Muscle of back (tissue), 13 donors: Measurements from ENCODE around the gene NR6A1. TPM values are rescaled to one million over a fixed set of nuclear protein-coding genes. Genes with fewer than 3 reads are reported as not detected.

Source experiments
- DNase-seq, 3 donors: peaks; one replicate each; pipeline versions ENCODE4 v3.0.0 to v3.0.0-alpha.2; 2013
- long read RNA-seq, 9 donors: transcript quantifications; one replicate each; lab custom pipeline, GENCODE V29; 2026
- polyA plus RNA-seq, 10 donors: library from polyadenylated mRNA; unstranded; fragments of 120-200 nt; gene quantifications; one replicate each; pipeline ENCODE4 v1.2.1, GENCODE V29; 2013; ENCODE audit not compliant: insufficient read length in 10 of 10

NR6A1 gene
- polyA plus RNA-seq = 1 to 10 TPM in 3 of 10 donors, under 1 TPM in 7; 0.51 to 1.5 (median 0.91) TPM
- long read RNA-seq, donor 1, partial matches to known transcripts = 0 of 5 reads
- long read RNA-seq, donor 1, other reads (novel, unspliced or antisense) = 5 of 5 reads
- long read RNA-seq, donor 2, partial matches to known transcripts = 9 of 9 reads
- long read RNA-seq, donor 2, other reads (novel, unspliced or antisense) = 0 of 9 reads
- long read RNA-seq, donor 3 = 0 reads
- long read RNA-seq, donor 4, partial matches to known transcripts = 24 of 60 reads
- long read RNA-seq, donor 4, other reads (novel, unspliced or antisense) = 36 of 60 reads
- long read RNA-seq, donor 5, partial matches to known transcripts = 0 of 14 reads
- long read RNA-seq, donor 5, other reads (novel, unspliced or antisense) = 14 of 14 reads
- long read RNA-seq, donor 6, partial matches to known transcripts = 0 of 8 reads
- long read RNA-seq, donor 6, other reads (novel, unspliced or antisense) = 8 of 8 reads
- long read RNA-seq, donor 7 = 0 reads
- long read RNA-seq, donor 8 = 0 reads
- long read RNA-seq, donor 9 = 0 reads

DNA sequence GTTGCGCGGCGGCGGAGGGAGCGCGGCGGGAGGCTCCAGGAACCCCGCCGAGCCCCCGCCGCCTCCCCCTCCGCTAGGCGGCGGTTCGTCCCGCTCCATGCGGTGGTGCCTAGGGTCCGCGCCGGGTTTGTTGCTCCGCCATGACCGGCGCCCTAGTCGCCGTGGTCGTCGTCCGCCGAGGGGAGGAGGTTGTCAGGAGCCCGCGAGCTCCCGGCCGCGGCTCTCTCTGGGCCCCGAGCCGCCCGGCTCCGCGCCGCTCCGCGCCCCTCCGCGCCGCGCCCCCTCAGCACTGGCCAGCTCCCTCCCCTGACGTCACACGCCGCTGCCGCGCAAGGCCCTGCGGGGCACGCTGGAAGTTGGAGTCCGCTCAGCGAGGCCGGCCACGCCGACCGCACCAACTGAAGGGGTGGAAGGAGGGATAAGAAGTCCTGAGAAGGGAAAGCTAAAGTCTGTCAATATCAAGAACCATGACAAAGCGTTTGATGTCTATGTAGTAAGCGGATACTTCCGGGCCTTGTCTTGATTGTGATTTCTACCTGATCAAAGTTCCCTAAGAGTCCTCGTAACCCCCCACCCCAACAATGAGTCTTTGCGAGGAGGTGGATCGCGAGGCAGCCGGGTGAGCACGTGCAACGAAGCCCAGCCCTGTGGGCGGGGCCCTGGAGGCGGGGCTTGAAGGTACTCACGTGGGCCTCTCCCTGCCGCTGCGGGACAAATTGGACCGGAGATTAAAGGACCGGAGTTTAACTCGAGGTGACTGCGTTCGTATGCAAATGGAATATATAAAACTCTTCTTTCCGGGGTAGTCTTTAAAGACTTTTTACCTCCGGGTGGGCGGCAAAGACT is at the start of gene NR6A1:
NR6A1 (minus strand) TSS at position 291 of the 846 bp plus-strand sequence.
- peak; percentile 96 to 99 (median 98) for DNase-seq

DNA sequence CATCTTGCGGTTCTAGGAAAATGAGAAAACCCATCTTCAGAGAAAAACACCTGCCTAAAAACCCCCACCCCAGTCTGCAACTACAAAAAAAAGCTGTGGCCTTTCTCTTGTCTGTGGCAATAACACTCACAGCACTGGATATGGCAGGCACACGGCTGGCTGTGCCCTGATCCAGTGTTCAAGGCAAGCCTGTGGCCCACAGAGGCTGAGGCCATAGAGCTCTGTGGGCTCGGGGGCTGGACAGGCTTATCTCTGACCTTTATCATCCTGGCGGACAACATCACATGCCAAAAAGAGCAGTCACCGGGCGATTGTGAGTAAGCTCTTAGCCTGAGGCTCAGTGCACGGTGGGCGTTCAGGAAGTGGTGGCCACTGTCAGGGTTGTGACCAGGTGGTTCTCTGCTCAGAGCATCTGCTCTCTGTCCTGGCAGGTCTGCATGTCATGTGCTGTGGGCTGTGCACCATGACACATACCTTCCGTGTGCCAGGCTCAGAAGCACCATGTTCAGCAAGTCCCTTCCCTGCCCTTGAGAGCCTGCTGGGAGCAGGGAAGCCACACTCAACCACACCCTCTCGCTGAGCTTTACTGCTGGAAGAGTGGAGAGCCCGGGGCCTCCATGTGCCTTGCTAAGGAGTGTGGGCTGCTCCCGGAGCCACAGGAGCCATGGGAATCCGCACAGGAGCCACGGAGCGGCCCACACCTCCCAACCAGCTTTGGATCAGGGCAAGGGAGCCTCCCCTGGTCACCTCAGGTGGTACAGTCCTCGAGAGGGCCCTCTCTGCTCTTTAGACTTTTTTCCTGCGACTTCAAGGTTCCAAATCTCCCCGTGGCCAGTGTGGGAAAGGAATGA is 47.5 kb upstream of the NR6A1 start:
- no peak for DNase-seq

DNA sequence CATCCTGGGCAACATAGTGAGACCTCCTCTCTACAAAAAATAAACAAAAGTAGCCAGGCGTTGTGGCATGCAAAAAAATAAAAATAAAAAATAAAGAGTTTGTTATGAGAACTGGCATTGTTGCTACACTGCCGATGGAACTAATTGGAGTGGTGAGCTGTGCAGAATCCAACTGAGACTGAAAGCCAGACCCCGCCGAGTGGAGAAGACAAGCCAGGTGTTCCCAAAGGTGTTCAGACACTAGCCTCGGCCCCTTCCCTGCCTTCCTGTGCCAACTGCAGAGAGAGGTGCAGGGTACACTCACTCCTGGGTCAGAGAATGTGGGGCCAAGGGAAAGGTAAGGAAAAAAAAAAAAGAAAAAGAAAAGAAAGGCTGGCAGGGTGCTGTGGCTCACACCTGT is 44.5 kb upstream of the NR6A1 start:
- DNase-seq = no peak

DNA sequence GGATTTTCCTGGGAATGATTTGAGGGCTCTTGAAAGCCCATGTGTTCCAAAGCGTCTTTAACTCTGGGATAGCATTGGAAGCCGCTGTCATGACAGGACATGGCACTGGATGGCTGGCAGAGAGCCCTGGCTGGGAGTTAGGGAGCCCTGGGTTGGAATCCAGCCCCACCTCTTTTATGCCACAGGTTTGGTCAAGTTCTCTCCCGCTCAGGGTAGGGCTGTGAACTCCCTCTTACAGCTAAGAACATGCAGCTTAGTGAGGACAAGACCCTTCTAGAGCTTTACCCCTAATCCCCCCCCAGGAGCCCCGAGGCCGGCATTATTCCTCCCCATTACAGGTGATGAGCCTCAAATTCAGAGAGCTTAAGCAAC is 43.0 kb upstream of the NR6A1 start:
- no peak for DNase-seq

DNA sequence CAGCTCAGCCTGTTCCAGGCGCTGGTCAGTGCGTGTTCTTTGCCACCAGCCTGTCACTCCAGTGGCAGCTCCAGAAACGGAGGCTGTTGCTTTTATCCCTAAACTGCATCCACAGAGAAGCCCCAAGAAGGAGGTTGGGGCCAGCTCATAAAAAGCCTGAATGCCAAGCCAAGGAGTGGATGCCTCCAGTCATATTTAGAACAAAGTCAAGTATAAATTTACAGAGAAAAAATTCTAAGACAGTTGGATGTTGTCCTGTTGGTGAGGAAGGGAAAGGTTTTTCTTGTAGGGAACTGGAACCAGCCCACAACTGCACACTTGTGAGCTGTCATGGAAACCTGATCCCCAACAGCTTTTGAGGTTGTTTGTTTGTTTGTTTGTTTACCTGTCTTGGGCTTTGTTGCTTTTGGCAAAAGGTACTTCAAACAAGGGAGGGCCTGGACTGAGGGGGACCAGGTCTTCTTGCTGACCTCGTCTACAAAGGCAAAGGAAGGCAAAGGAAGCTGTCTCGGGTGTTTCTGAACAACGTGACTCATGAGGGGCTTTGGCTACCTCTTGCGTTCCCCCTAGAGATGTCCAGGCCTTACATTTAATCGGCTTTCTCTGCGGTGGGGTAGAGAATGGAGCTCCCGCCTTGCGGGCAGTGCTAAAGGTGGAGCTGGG is 42.5 kb upstream of the NR6A1 start:
- peak in 1 of 3 donors; percentile 56 for DNase-seq

DNA sequence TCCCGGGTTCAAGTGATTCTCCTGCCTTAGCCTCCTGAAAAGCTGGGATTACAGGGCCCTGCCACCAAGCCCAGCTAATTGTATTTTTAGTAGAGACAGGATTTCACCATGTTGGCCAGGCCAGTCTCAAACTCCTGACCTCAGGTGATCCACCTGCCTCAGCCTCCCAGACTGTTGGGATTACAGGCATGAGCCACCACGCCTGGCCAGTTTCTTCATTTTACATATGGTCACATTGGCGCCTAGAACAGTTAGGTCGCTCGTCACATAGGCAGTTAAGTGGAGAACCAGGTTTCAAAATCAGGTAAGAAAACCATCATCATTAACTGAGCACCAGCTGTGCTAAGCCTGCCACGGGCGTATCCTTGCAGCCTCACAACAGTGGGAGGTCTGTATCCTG is 41.9 kb upstream of the NR6A1 start:
- no peak for DNase-seq

DNA sequence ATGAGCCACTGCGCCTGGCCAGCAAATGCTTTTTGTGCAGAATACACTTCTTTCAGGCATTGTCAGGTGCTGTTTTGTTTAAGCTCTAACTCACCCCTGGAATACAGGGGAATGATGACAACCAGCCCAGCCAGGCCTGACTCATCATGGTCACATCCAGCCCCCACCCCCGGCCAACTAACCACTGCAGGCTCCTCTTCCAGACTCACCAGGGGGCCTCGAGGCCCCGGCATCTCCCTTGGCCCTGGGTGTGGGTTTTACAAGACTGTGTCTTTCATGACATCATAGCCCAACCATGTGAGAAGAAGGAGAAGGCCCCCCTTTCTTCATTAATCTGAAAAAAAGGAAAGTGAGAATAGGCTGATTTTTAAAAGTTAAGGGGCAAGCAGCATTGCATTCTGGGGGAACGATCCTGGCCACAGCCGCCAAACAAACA is 41.3 kb upstream of the NR6A1 start:
- DNase-seq = peak; percentile 84 to 96 (median 88)

DNA sequence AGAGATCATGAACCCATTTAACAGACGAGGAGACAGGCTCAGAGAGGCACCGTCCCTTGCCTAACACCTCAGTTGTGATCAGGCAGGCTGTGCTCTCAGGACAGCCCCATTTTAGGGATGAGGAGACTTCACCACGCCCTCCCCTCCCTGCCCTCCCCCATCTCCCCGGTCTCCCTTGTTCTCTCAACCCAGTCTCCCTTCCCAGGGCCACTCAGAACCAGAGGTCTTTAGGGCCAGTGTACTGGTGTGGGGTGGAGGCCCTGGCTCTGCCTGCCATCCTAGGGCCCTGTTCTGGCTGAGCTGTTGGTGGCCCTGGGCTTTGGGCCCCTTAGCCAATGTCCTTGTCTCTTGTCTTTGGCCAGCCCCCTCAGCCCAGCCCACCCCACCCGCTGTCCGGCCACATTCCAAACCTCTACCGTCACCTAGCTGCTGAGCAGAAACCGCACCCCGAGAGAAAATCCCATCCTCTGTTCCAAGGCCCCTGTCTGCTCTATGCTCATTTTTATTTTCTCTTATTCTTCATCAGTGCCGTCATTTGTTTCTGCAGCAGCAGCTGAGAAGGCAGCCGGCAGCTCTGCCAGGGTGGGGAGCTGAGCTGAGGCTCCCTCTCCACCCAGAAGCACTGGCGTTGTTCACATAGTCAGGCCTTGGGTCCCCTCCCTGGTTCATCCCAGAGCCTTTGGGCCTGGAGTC is 39.7 kb upstream of the NR6A1 start:
- peak; percentile 81 to 93 (median 89) for DNase-seq

DNA sequence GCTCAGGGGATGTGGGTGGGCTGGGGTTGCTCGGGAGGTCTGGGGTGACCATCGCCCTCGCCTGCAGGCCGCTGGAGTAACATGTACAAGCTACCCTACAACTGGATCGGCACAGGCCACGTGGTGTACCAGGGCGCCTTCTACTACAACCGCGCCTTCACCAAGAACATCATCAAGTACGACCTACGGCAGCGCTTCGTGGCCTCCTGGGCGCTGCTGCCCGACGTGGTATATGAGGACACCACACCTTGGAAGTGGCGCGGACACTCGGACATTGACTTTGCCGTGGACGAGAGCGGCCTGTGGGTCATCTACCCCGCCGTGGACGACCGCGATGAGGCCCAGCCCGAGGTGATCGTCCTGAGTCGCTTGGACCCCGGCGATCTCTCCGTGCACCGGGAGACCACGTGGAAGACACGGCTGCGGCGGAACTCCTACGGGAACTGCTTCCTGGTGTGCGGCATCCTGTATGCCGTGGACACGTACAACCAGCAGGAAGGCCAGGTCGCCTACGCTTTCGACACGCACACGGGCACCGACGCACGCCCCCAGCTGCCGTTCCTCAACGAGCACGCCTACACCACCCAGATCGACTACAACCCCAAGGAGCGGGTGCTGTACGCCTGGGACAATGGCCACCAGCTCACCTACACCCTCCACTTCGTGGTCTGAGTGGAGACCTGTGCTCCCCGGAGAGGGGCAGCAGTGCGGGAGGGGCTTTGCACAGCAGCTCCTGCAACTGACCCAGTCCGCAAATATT is 38.8 kb upstream of the NR6A1 start:
- no peak for DNase-seq

DNA sequence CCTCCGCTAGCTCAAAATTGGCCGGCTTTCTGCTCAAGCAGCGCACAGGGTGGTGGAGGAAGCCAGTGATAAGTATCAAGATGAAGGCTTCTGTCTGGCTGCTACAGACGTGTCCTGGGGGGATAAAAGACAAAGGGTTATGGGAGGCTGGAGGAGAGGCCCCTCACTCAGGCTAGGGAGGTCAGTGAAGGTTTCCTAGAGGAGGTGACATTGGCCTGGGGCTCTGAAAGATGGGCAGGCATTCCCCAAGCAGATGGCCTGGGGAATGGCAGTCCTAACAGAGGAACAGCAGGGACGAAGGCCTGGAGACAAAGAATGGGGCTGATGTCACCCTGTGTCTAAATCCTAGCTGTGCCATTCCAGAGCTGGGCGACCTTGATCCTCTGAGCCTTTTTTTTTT is 38.1 kb upstream of the NR6A1 start:
- DNase-seq = no peak

DNA sequence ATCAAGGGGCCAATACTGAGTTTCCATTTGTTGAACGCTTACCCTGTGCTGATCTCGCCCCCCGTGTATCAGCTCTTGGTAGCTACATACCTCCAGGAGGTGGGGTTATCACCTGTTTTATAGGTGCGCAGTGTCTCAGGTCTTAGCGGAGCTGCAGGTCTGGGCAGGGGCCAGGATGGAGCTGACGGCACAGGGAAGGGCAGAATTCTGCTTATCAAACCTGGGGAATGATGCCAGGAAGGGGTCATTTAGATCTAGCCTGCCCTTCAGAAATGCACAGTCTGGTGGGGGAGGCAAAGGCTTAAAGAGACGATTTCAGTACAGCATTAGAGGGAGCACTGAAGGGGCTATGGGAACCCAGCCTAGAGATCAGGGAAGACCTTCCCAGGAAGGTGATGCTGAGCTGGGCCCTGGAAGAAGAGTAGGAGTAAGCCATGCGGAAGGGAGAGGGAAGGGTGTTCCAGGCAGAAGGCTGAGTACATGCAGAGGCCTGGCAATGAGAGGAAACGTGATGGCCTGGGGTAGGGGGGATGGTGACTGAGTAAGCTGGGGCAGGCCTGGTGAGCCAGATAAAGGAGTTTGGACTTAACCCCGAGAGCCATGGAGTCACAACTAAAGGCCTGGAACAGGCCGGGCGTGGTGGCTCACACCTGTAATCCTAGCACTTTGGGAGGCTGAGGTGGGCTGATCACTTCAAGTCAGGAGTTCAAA is 37.3 kb upstream of the NR6A1 start:
- DNase-seq = no peak

DNA sequence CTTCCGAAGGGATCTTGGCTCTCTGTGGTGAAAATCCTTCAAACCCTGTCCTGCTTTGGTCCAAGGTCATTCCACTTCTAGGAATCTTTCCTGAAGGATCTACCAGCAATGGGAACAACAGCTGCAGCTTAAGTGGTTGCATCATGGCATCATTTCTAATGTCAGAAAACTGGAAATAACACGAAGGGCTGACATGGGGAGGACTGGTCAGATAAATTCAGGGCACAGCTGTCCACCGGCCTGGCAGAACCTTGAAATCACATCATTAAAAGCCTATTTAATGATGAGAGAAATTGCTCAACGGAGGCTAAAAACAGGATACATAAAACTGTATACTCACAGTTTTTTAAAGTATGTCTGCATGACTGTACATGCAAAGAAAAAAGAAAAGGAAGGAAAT is 34.1 kb upstream of the NR6A1 start:
- DNase-seq = peak in 1 of 3 donors; percentile 23

DNA sequence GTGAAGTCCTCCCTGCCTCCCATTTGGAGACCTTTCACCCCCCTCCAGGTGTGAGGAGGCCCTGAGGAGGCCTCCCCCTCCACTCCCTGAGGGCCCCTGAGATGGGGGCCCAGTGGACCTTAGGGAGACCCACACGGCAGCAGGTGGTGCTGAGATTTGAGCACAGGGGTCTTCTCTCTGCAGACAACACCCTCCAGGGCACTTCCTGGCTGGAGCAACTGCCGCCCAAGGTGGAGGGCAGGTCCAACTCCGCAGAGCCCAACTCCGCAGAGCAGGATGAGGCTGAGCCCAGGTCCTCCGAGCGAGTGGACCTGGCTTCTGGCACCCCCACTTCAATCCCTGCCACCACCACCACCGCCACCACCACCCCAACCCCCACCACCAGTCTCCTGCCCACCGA is 32.8 kb upstream of the NR6A1 start:
- DNase-seq = no peak

DNA sequence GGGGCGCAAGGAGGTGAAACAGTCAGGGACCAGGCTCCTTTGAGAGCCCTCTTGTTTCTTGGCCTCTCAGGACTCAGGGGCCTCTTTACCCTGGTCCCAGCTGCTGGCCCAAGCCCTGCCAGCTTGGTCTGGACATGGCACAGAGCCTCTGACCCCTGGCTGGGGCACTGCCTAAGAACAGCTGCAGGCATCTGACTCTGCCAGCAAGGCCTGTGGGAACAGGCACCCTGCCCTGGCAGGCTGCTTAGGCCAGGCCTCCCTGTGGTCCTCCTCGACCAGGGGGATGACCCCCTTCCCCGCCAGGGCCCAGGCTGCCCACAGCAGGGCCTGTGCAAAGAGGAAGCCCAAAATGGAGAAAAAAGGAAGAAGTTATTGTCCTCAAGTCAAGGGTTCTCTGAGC is 31.3 kb upstream of the NR6A1 start:
- DNase-seq = no peak

DNA sequence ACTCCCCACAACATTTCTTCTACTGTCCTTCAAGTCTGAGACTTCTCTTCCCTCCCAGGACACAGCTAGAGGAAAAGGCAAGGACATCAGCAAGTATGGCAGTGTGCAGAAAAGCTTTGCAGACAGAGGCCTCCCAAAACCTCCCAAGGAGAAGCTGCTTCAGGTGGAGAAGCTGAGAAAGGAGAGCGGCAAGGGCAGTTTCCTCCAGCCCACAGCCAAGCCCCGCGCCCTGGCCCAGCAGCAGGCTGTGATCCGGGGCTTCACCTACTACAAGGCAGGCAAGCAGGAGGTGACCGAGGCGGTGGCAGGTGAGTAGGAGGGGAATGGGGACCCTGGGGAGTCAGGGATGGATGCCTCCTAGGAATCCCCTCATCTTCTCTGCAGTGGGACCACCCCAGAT is 30.2 kb upstream of the NR6A1 start:
- no peak for DNase-seq

DNA sequence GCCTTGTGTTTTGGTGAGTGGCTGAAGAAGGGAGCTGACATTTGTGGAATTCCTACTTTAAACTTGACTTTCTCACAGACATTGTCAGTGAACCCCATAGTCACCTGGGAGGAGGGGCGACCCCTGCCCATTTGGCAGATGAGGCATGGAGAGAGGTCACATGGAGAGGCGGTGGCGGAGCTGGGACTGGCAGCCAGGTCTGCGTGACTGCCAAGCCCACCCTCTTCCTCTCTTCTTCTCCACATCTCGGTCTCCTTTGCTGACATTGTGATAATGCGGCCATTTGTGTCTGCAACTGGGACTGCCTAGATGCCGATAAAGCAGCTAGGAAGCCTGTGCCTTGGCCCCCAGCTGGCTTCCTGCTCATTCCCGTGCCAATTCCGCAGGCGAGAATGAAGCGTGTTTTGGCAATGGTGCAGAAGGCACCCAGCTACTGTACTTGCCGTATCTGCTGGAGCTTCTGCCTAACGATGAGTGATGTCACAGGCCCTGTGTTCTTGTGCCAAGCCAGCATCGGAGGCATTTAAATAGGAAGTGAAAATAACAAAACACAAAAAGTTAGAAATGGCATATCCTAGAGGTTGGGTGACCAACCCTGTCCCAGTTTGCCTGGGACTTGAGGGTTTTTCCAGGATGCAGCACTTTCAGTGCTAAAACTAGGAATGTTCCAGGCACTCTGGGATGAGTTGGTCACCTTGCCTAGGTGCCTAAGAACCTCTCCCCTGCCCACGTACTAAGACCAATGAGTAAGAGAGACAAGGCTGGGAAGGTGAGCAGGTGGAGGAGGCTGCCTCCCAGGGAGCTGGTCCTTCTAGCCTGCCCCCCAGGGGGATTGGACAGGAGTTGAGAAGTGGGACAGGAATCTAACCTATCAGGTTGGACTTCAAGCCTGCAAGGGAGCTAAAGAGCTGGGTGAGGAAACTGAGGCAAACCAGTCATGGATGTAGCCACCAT is 29.5 kb upstream of the NR6A1 start:
- no peak for DNase-seq

DNA sequence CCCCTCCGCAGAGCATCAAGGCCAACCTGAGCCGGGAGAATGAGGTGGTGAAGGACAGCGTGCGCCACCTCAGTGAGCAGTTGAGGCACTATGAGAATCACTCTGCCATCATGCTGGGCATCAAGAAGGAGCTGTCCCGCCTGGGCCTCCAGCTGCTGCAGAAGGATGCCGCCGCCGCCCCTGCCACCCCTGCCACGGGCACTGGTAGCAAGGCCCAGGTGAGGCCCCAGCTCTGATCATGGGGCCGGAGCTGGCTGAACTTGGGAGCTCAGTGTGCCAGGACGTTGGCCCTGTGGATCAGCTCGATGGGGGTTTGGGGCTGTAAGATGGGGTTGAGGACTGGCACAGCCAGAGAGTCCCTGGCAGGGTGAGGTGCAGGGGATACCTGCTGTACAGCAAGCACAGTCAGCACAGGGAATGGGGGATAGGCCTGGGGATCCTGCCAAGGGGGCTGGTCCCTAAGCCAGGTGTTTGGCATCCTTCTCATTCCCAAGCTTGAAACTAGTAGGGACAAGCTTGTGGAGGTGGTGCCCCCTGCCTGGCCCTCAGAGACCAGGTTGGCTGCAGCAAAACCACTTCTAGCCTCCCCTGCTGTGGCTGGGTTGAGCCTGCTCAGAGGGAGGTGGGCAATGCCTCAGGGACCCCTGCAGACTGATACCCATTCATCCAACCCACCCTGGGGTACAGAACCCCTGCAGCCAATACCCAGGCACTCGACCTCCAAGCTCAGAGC is 28.3 kb upstream of the NR6A1 start:
- DNase-seq = no peak
